GM12878 (cell line): ENCODE measurements around the gene ATP5ME. TPM values are rescaled to one million over a fixed set of nuclear protein-coding genes. Genes with fewer than 3 reads are reported as not detected.

ENCODE experiments used
- ATAC-seq: fragments of 200-7000 bp; cut with Tn5 transposase; 3 replicates; pipeline ENCODE4 v1.9.1; 2020; ENCODE audit warnings: mild to moderate bottlenecking, moderate library complexity
- BruUV-seq: library from RNA; stranded (reverse); fragments of 400-500 nt; replicated peaks from 2 replicates; lab custom pipeline; 2021; lab: Mats Ljungman, UMichigan
- CTCF ChIA-PET: fragments of 300-600 bp; sonication (Branson Sonifier 250); formaldehyde crosslinking; extraction: SDS; loops from one replicate; lab custom pipeline; 2021; ENCODE audit warnings: inconsistent platforms; lab: Yijun Ruan, JAX
- POLR2A ChIA-PET: fragments of 350-600 bp; formaldehyde crosslinking; extraction: SDS; loops from one replicate; lab custom pipeline; 2021; ENCODE audit warnings: inconsistent platforms; lab: Charles Lee
- RAD21 ChIA-PET: fragments of 300-600 bp; sonication (Branson Sonifier 250); formaldehyde crosslinking; loops from one replicate; lab custom pipeline; 2023; ENCODE audit warnings: antibody characterized with exemption; ENCODE audit not compliant: unreplicated experiment; lab: Charles Lee
- SMC1A ChIA-PET: fragments of 300-600 bp; sonication (Branson Sonifier 250); formaldehyde crosslinking; loops from one replicate; lab custom pipeline; 2023; ENCODE audit not compliant: unreplicated experiment, uncharacterized antibody; lab: Charles Lee
- DNase-seq: peaks from one replicate; pipeline ENCODE4 v3.0.0-alpha.2; 2011; ENCODE audit warnings: low read depth, low spot score
- FAIRE-seq: peaks from 3 replicates; lab custom pipeline; 2011; peaks lifted over from hg19 to GRCh38; lab: Jason Lieb, UNC
- H2AFZ ChIP-seq: 2 replicates; pipeline ENCODE4 v1.6.0; 2011; ENCODE audit warnings: low read depth, low read length, control low read depth; ENCODE audit not compliant: control insufficient read depth
- H3K27ac ChIP-seq: 2 replicates; pipeline ENCODE4 v1.5.1; 2011; ENCODE audit warnings: control low read depth; ENCODE audit not compliant: control insufficient read depth, insufficient read depth
- H3K27me3 ChIP-seq, 2 experiments: replicated peaks in 1 of 2; 2 replicates each; pipeline versions ENCODE4 v1.6.0 to v1.6.1; 2011; ENCODE audit warnings: low read length in 1 of 2; ENCODE audit not compliant: control insufficient read depth in 2 of 2, insufficient read depth in 2 of 2
- H3K36me3 ChIP-seq, 2 experiments: 2 replicates each; pipeline ENCODE4 v1.5.1; 2011; ENCODE audit warnings: low read length in 1 of 2; ENCODE audit not compliant: control insufficient read depth in 2 of 2, insufficient read depth in 2 of 2
- H3K4me1 ChIP-seq: 2 replicates; pipeline ENCODE4 v1.6.1; 2011; ENCODE audit warnings: mild to moderate bottlenecking, low read length, moderate library complexity, mixed read lengths; ENCODE audit not compliant: control insufficient read depth, insufficient read depth
- H3K4me2 ChIP-seq: 2 replicates; pipeline ENCODE4 v1.6.0; 2011; ENCODE audit warnings: control low read depth; ENCODE audit not compliant: control insufficient read depth, insufficient read depth
- H3K4me3 ChIP-seq: fragments of 200-600 bp; sonication (generic); 2 replicates; pipeline ENCODE4 v1.5.1; 2016
- H3K79me2 ChIP-seq: 2 replicates; pipeline ENCODE4 v1.6.0; 2011; ENCODE audit warnings: low read length; ENCODE audit not compliant: control insufficient read depth, insufficient read depth
- H3K9ac ChIP-seq: 2 replicates; pipeline ENCODE4 v1.8.0; 2011; ENCODE audit warnings: low read length, control low read depth, mixed read lengths; ENCODE audit not compliant: control insufficient read depth, insufficient read depth
- H3K9me3 ChIP-seq: replicated peaks from 3 replicates; pipeline ENCODE4 v1.5.1; 2011; ENCODE audit warnings: mild to moderate bottlenecking, low read length; ENCODE audit not compliant: control insufficient read depth, insufficient read depth
- H4K20me1 ChIP-seq: 2 replicates; pipeline ENCODE4 v1.6.0; 2011; ENCODE audit not compliant: control insufficient read depth, insufficient read depth
- EGR1 ChIP-seq, 2 experiments: IDR thresholded peaks; 1 replicate in 1 of 2; 2 replicates in 1 of 2; pipeline ENCODE4 v1.6.1; 2011 to 2012; ENCODE audit warnings: low read depth in 2 of 2, low read length in 2 of 2, borderline replicate concordance in 1 of 2, mild to moderate bottlenecking in 1 of 2, moderate library complexity in 1 of 2
- EZH2 ChIP-seq: IDR thresholded peaks from 2 replicates; pipeline ENCODE4 v1.6.1; 2012; ENCODE audit warnings: low read depth, mild to moderate bottlenecking, control low read depth, inconsistent platforms, low read length, borderline replicate concordance; ENCODE audit not compliant: control insufficient read depth
- MEF2A ChIP-seq: IDR thresholded peaks from 2 replicates; pipeline ENCODE4 v1.6.1; 2011; ENCODE audit warnings: low read depth, mild to moderate bottlenecking, low read length, moderate library complexity; ENCODE audit not compliant: insufficient read depth
- WGBS: methylation state at CpG from one replicate; pipeline ENCODE4 v1.1.6; 2016; ENCODE audit warnings: low lambda C conversion rate; ENCODE audit not compliant: insufficient replicate concordance, insufficient coverage; ENCODE audit errors: missing lambda C conversion rate; 5-methylcytosine and 5-hydroxymethylcytosine counted together
- in situ Hi-C: fragments of 300-500 bp; cut with MboI; formaldehyde crosslinking; loops from 9 replicates; pipeline ENCODE4 v1.14.3; 2018; ENCODE audit warnings: mixed read lengths
- intact Hi-C: fragments of 100-400 bp; cut with micrococcal nuclease; formaldehyde crosslinking; loops from one replicate; pipeline ENCODE4 v1.14.2; 2022; ENCODE audit not compliant: unreplicated experiment
- polyA plus RNA-seq, 11 experiments: library from polyadenylated mRNA; depleted of rRNA in 4 of 11; unstranded in 6 of 11; stranded (reverse) in 5 of 11; fragments of >200 nt; fragmentation: Nextera tagmentation in 4 of 11; fragmentation: Illumina TruSeq in 1 of 11; extraction: Ambion mirVana in 4 of 11; extraction: Trizol in 1 of 11; gene quantifications; 1 replicate in 1 of 11; 2 replicates in 10 of 11; pipeline versions ENCODE4 v1.2.1 to v1.2.3, GENCODE V29; 2011 to 2016; ENCODE audit warnings: inconsistent platforms in 2 of 11, missing spikeins in 2 of 11, low read depth in 1 of 11
- total RNA-seq, 4 experiments: library from RNA; depleted of rRNA in 3 of 4; stranded (reverse); fragments of >200 nt in 3 of 4; fragmentation: Illumina TruSeq in 1 of 4; extraction: Trizol in 1 of 4; gene quantifications; 2 replicates each; pipeline versions ENCODE4 v1.2.1 to v1.2.3, GENCODE V29; 2013 to 2021

The ATP5ME gene
- total and polyA plus RNA-seq, 10 of the 15 experiments (the other 5 are each of a cell fraction or from before 2014, with no cell fraction given) = 279 to 2,374 (median 509) TPM

GRCh38 chr4:678331-679103 lies 4.4 kb upstream of the ATP5ME start:
- H4K20me1 ChIP-seq = no peaks in the 10 kb centered on the region
- no peak overlapping the region for H3K4me3 ChIP-seq
- H3K27me3 ChIP-seq = no peaks in the 10 kb centered on the region
- peaks cover 18% of the 10 kb centered on the region for H3K79me2 ChIP-seq
- no TSS peak for BruUV-seq
- no peaks in the 10 kb centered on the region for H3K9me3 ChIP-seq
- ChIA-PET CTCF (interaction anchor here (0.8 to 2.1 kb wide), 5 partner anchors 14 to 308 kb away, joined by 3 to 5 read pairs (median 3); partner anchors contain the start of gene IDUA), SMC1A (interaction anchor here (1.4 kb wide), 1 partner anchor 72 kb away, joined by 3 read pairs; no protein-coding TSS in a partner anchor)
- H3K27ac ChIP-seq = no peak overlapping the region
- WGBS = 80% methylated on average over 12 of the region's 14 CpGs
- no peak for ATAC-seq
- in situ Hi-C loops = no loop called here
- no peak overlapping the region for H3K9ac ChIP-seq
- no peak overlapping the region for H2AFZ ChIP-seq
- TF ChIP-seq EGR1 (IDR thresholded peaks at IDR 0.05; ENCODE audit: borderline replicate concordance in 1 of 2, low read depth in 2 of 2, low read length in 2 of 2) (no peak), MEF2A (no peak), EZH2 (no peak)
- TF ChIP-seq, all 136 proteins: peak for 0
- ChIA-PET RAD21 (no interaction called here), POLR2A (no interaction called here)
- Histone ChIP-seq H3K4me2 (no peak overlapping the region), H3K36me3 (no peaks in the 10 kb centered on the region), H3K4me1 (peaks cover 38% of the 10 kb centered on the region)
- intact Hi-C loops = loop anchor here (10.0 kb wide), 3 partner anchors 204 to 434 kb away; partner anchors contain the start of genes GAK and TMEM175
- FAIRE-seq (no peak), DNase-seq (no peak)
